Vagina (tissue), 2 donors: ENCODE measurements around the gene TEF. TPM values are rescaled to one million over a fixed set of nuclear protein-coding genes. Genes with fewer than 3 reads are reported as not detected.
A peak's percentile ranks its signal among the peaks of the same experiment; 100 is the strongest.

Experiments
- DNase-seq, 2 donors: peaks; one replicate each; pipeline ENCODE4 v3.0.0-alpha.2; 2017; ENCODE audit errors: extremely low spot score in 2 of 2
- H3K27ac ChIP-seq: fragments of 200-600 bp; sonication (generic); one replicate; pipeline ENCODE4 v1.5.1; 2019
- H3K27me3 ChIP-seq: fragments of 200-600 bp; sonication (generic); one replicate; pipeline ENCODE4 v1.5.1; 2019
- H3K36me3 ChIP-seq, 2 donors: fragments of 200-600 bp; sonication (generic); one replicate each; pipeline ENCODE4 v1.5.1; 2017 to 2019
- H3K4me1 ChIP-seq: fragments of 200-600 bp; sonication (generic); one replicate; pipeline ENCODE4 v1.5.1; 2019
- H3K4me3 ChIP-seq, 2 donors: fragments of 200-600 bp; sonication (generic); 1 replicate in 1 of 2; 2 replicates in 1 of 2; pipeline ENCODE4 v1.5.1; 2016 to 2019
- H3K9me3 ChIP-seq: fragments of 200-600 bp; sonication (generic); one replicate; pipeline ENCODE4 v1.5.1; 2019
- CTCF ChIP-seq, 3 experiments: fragments of 450-650 bp in 2 of 3; fragments of 200-600 bp in 1 of 3; sonication (generic) in 1 of 3; IDR thresholded peaks; one replicate each; pipeline ENCODE4 v1.5.1; 2017 to 2019; ENCODE audit warnings: antibody characterized with exemption in 3 of 3, mild to moderate bottlenecking in 2 of 3, moderate library complexity in 2 of 3
- POLR2A ChIP-seq, 2 donors: fragments of 450-650 bp; IDR thresholded peaks; one replicate each; pipeline ENCODE4 v1.6.1; 2017; ENCODE audit warnings: antibody characterized with exemption in 2 of 2, mild to moderate bottlenecking in 2 of 2, moderate library complexity in 2 of 2
- POLR2AphosphoS5 ChIP-seq, 2 donors: sonication (generic); formaldehyde crosslinking; IDR thresholded peaks; one replicate each; pipeline ENCODE4 v1.9.0; 2017; ENCODE audit warnings: antibody characterized with exemption in 2 of 2, mild to moderate bottlenecking in 2 of 2, low read depth in 1 of 2; ENCODE audit not compliant: insufficient read depth in 1 of 2
- intact Hi-C: fragments of 100-400 bp; cut with DNase I; formaldehyde crosslinking; loops from one replicate; pipeline ENCODE4 v1.15.1; 2023
- total RNA-seq: library from RNA; depleted of rRNA; stranded (reverse); fragments of >200 nt; gene quantifications from one replicate; pipeline ENCODE4 v1.2.3, GENCODE V29; 2016

The TEF gene
- total RNA-seq, 1 donor from 2014 or later, result 12.0 TPM

DNA sequence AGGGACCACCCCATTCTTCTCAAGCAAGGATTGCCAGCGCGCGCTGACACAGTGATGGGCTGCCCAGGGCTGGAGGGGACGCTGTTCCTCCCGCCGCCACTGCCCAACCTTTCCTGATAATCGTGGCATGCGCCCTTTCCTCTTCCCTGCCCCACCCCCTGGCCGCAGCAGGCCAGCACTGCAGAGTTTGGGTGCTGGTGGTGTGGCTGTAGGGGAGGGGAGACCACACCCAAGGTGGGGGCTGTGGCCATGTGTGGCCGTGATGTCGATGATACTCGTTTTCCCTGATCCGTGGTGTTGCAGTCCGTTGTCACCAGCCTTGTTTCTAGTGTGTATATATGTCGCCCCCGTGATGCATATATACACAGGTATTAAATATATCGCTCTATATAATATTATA lies 22.8 kb upstream of the TEF start:
- intact Hi-C loops, result no loop called here
- TF ChIP-seq POLR2AphosphoS5 (IDR thresholded peaks at IDR 0.05; ENCODE audit: insufficient read depth in 1 of 2, low read depth in 1 of 2) (no peak), POLR2A (IDR thresholded peaks at IDR 0.05) (no peak), CTCF (IDR thresholded peaks at IDR 0.05) (no peak)
- H3K36me3 ChIP-seq, result peaks cover 0 to 50% of the 10 kb centered on the region in 2 donors

DNA sequence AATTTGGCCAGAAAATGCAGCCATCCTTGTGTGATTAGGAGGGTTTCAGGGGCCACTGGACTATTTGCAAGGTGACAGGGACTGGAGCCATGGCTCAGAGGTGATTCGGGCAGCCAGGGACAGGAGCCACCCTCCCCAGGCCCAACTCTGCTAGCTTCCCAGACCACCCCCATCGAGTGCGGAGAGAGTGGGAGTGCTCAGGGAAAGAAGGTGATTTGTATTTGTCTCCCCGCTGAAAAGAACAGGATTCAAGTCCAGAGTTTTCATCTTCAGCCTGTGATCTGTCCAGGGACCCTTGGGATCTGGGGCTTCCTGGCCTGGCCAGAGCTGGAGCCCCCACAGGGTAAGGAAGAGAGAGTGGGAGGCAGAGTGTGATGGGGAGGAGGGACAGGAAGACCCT lies 22.4 kb upstream of the TEF start:
- H3K9me3 ChIP-seq, result no peaks in the 10 kb centered on the region
- intact Hi-C loops, result no loop called here
- no peaks in the 10 kb centered on the region for H3K27me3 ChIP-seq
- no peak for DNase-seq
- no peak overlapping the region for H3K4me3 ChIP-seq
- no peak overlapping the region for H3K27ac ChIP-seq
- peaks cover 0 to 46% of the 10 kb centered on the region in 2 donors for H3K36me3 ChIP-seq
- H3K4me1 ChIP-seq, result no peaks in the 10 kb centered on the region
- TF ChIP-seq CTCF (IDR thresholded peaks at IDR 0.05) (no peak), POLR2A (IDR thresholded peaks at IDR 0.05) (no peak), POLR2AphosphoS5 (IDR thresholded peaks at IDR 0.05; ENCODE audit: insufficient read depth in 1 of 2, low read depth in 1 of 2) (no peak)

More for the DNA sequence above, 22.8 kb upstream of the TEF start:
- Histone ChIP-seq H3K4me3 (no peak overlapping the region), H3K9me3 (no peaks in the 10 kb centered on the region), H3K27ac (no peak overlapping the region), H3K4me1 (no peaks in the 10 kb centered on the region), H3K27me3 (no peaks in the 10 kb centered on the region)
- DNase-seq, result no peak

- H3K27me3 ChIP-seq, result no peaks in the 10 kb centered on the region
- DNase-seq, result no peak
- intact Hi-C loops, result no loop called here
Measured at GRCh38 chr22:41360126-41360525, 21.6 kb upstream of the TEF start.

DNA sequence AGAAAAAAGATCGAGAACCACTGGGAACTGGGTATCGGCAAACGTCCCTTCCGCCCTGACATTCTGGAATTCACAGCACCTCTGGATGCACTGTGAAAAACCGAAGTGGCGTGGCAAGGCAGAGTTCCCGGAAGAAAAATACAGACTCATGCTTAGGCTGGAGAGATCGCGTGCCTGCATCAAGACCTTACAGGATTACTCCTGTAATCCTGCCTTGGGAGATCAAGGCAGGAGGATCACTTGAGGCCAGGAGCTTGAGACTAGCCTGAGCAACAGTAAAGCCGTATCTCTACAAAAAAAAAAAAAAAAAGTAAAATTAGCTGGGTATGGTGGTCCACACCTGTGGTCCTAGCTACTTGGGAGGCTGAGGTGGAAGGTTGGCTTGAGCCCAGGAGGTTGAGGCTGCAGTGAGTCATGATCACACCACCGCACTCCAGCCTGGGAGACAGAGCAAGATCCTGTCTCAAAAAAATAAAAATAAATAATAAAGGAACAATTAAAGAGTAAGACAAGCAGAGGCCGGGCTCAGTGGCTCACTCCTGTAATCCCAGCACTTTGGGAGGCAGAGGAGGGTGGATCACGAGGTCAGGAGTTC lies 19.9 kb upstream of the TEF start:
- H3K27ac ChIP-seq, result no peak overlapping the region
- no peaks in the 10 kb centered on the region for H3K27me3 ChIP-seq
- H3K4me3 ChIP-seq, result no peak overlapping the region
- no peaks in the 10 kb centered on the region for H3K9me3 ChIP-seq
- TF ChIP-seq CTCF (IDR thresholded peaks at IDR 0.05) (no peak), POLR2A (IDR thresholded peaks at IDR 0.05) (no peak)
- no peak for DNase-seq
- H3K4me1 ChIP-seq, result peaks cover 5% of the 10 kb centered on the region
- intact Hi-C loops, result no loop called here
- H3K36me3 ChIP-seq, result peaks cover 0 to 22% of the 10 kb centered on the region in 2 donors

More at GRCh38 chr22:41360126-41360525, 21.6 kb upstream of the TEF start:
- TF ChIP-seq POLR2A (IDR thresholded peaks at IDR 0.05) (no peak), POLR2AphosphoS5 (IDR thresholded peaks at IDR 0.05; ENCODE audit: insufficient read depth in 1 of 2, low read depth in 1 of 2) (peak in 1 of 2 donors; percentile 20)
- Histone ChIP-seq H3K36me3 (peaks cover 0 to 38% of the 10 kb centered on the region in 2 donors), H3K27ac (no peak overlapping the region), H3K9me3 (no peaks in the 10 kb centered on the region), H3K4me3 (no peak overlapping the region), H3K4me1 (no peaks in the 10 kb centered on the region)

GRCh38 chr22:41362615-41363014 lies 19.1 kb upstream of the TEF start:
- no peak for DNase-seq
- intact Hi-C loops, result no loop called here
- H3K36me3 ChIP-seq, result peaks cover 0 to 13% of the 10 kb centered on the region in 2 donors
- no peak overlapping the region for H3K4me3 ChIP-seq
- H3K4me1 ChIP-seq, result peaks cover 12% of the 10 kb centered on the region
- no peak for TF ChIP-seq CTCF (IDR thresholded peaks at IDR 0.05)
- TF ChIP-seq POLR2A (IDR thresholded peaks at IDR 0.05), result no peak
- TF ChIP-seq POLR2AphosphoS5 (IDR thresholded peaks at IDR 0.05; ENCODE audit: insufficient read depth in 1 of 2, low read depth in 1 of 2), result no peak
- H3K27me3 ChIP-seq, result no peaks in the 10 kb centered on the region
- no peak overlapping the region for H3K27ac ChIP-seq
- H3K9me3 ChIP-seq, result no peaks in the 10 kb centered on the region
